GM19324 (cell line): ENCODE results near the gene WDR18.

Experiments used
- ATAC-seq: cut with Tn5 transposase; IDR thresholded peaks from one replicate; pipeline ENCODE4 v1.9.1; 2021; ENCODE audit warnings: mild to moderate bottlenecking, moderate library complexity; ENCODE audit not compliant: unreplicated experiment, low FRiP score

WDR18 gene

GRCh38 chr19:963486-963951, 20.6 kb upstream of the WDR18 start:
- ATAC-seq: no peak

- no peak for ATAC-seq
These were observed 20.0 kb upstream of the WDR18 start for GRCh38 chr19:964116-964520.

GRCh38 chr19:964761-965694, 19.1 kb upstream of the WDR18 start:
- no peak for ATAC-seq

- no peak for ATAC-seq
These were observed 17.6 kb upstream of the WDR18 start for GRCh38 chr19:966485-967088.

GRCh38 chr19:970695-971094, 13.4 kb upstream of the WDR18 start:
- no peak for ATAC-seq

GRCh38 chr19:971795-972194, 12.3 kb upstream of the WDR18 start:
- no peak for ATAC-seq

GRCh38 chr19:972281-972680, 11.9 kb upstream of the WDR18 start:
- ATAC-seq: no peak

- no peak for ATAC-seq
These were observed 10.2 kb upstream of the WDR18 start for GRCh38 chr19:973726-974563.

- ATAC-seq: no peak
These were observed 9.4 kb upstream of the WDR18 start for GRCh38 chr19:974564-975257.

- ATAC-seq: no peak
These were observed 7.7 kb upstream of the WDR18 start for GRCh38 chr19:976476-976875.

- no peak for ATAC-seq
These were observed 7.1 kb upstream of the WDR18 start for GRCh38 chr19:977058-977464.

GRCh38 chr19:979318-979741, 4.8 kb upstream of the WDR18 start:
- ATAC-seq: no peak

- no peak for ATAC-seq
These were observed 3.8 kb upstream of the WDR18 start for GRCh38 chr19:980133-980998.

- ATAC-seq: no peak
These were observed 1.5 kb upstream of the WDR18 start for GRCh38 chr19:982567-983170.

GRCh38 chr19:986083-986482, 1.9 kb downstream of the WDR18 start:
- ATAC-seq: no peak

GRCh38 chr19:988081-988480, 3.9 kb downstream of the WDR18 start:
- ATAC-seq: no peak

GRCh38 chr19:988510-988909, 4.4 kb downstream of the WDR18 start:
- ATAC-seq: no peak

GRCh38 chr19:989381-990081, 5.4 kb downstream of the WDR18 start:
- no peak for ATAC-seq
